22Rv1 (cell line): Measurements from ENCODE around the gene SGCG.

Experiments used
- H3K27ac ChIP-seq: fragments of 450-650 bp; 2 replicates; pipeline ENCODE4 v1.5.1; 2017
- ZFX ChIP-seq: fragments of 450-650 bp; IDR thresholded peaks from 2 replicates; pipeline ENCODE4 v1.6.1; 2017; ENCODE audit warnings: antibody characterized with exemption, borderline replicate concordance
- TF ChIP-seq, protein P1 (sequence below): fragments of 450-650 bp; IDR thresholded peaks from 2 replicates; pipeline ENCODE4 v1.5.1; 2017; ENCODE audit warnings: mild to moderate bottlenecking

Gene SGCG

DNA sequence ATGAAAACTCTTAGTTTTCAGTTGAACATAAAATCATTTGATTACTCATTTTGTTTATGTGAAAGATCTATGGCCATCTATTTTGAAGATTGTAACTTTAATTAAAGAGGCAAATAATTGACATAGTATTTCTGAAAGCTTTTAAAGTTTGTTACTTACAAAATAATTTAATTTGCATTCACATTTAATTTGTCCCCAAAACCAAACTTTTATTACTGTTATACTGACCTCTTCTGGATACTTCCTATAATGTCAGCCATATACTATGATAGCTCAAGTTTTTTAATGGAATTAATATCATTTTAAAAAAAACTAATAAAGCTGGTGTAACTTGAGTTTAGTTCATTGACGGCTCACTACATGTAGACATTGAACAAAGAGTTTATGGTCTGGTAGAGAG lies 4.9 kb upstream of the SGCG start:
- TF ChIP-seq, protein P1, sequence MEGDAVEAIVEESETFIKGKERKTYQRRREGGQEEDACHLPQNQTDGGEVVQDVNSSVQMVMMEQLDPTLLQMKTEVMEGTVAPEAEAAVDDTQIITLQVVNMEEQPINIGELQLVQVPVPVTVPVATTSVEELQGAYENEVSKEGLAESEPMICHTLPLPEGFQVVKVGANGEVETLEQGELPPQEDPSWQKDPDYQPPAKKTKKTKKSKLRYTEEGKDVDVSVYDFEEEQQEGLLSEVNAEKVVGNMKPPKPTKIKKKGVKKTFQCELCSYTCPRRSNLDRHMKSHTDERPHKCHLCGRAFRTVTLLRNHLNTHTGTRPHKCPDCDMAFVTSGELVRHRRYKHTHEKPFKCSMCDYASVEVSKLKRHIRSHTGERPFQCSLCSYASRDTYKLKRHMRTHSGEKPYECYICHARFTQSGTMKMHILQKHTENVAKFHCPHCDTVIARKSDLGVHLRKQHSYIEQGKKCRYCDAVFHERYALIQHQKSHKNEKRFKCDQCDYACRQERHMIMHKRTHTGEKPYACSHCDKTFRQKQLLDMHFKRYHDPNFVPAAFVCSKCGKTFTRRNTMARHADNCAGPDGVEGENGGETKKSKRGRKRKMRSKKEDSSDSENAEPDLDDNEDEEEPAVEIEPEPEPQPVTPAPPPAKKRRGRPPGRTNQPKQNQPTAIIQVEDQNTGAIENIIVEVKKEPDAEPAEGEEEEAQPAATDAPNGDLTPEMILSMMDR: peak; percentile 64
- TF ChIP-seq ZFX: no peak
- no peak overlapping the region for H3K27ac ChIP-seq

DNA sequence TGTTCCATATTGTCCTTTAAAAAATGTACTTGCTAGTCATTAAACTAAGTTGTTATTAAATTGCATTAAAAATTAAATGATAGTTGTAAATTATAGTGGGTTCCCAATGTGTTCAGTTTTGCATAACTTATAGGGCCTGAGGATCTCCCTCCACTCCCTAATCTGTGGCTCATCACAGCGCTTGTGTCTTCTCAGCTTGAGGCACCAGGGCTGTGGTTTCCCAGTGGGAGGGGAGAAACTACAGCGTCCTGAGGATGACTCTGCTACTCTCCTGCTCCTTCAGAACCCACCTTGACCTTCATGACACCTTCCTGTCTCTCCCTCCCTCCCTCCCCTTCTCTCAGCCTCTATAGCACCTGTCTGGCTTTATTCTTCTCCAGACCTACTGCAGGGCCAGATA lies 1.4 kb downstream of the SGCG start:
- TF ChIP-seq, protein P1: no peak
- TF ChIP-seq ZFX: no peak

DNA sequence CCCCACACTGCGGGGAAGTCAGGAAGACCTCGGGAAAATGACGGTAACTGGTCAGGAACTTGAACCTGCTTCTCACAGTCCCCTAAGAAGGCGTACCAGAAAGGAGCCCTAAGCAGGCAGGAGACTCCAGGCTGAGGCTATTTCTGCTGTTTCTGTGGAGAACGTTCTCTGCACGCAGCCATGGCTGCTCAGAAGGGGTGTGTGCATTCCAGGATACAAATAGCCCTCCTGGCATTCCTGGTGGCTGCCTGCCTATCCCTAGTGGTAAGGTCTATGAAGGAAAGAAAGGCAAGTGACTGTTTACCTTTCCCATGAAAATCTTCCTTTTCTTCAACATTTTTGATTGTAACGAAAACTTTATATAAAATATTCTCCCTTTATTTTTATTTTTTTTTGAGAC lies 2.5 kb downstream of the SGCG start:
- H3K27ac ChIP-seq: no peak overlapping the region
- TF ChIP-seq ZFX: no peak

More for the DNA sequence above, 1.4 kb downstream of the SGCG start:
- no peak overlapping the region for H3K27ac ChIP-seq

DNA sequence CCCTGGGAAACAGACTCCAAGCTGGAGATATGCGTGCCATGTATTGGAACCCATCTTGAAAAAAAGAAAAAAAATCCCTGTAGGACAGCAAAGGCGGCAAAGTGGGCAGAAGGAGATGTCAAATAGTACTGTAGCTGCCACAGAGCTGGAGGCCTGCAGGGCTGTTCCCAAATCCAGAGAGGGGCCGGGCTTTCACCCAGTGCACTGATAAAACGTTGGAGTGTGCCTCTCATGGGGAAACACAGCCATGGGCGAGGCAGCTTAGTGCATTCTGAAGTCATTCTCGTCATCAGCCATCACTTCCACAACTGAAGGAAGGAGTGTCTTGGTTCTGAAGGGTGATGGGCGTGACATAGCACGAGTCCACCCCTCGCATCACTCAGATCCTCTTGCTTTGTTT lies 4.8 kb downstream of the SGCG start:
- TF ChIP-seq, protein P1: no peak
- no peak for TF ChIP-seq ZFX
- no peak overlapping the region for H3K27ac ChIP-seq

GRCh38 chr13:23201870-23202269 lies 21.1 kb downstream of the SGCG start:
- TF ChIP-seq ZFX: no peak
- no peak overlapping the region for H3K27ac ChIP-seq

DNA sequence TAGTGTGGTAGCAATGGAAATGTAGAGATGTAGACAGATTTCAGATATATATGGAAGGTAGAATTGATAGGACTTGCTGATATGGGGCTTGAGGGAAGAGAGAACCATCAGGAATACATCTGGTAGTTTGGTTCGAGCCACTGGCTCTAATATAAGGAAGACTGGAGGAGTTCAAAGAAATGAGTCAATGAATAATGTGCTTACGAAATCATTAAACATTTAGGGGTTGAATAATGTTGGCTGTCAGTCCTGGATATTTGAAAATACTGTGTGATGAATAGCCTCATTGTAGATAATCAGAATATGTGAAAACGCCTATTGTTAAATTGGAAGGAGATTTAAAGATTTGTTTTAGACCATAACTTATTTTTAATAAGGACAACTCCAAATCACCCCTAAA lies 21.6 kb downstream of the SGCG start:
- TF ChIP-seq, protein P1: no peak
- no peak for TF ChIP-seq ZFX

DNA sequence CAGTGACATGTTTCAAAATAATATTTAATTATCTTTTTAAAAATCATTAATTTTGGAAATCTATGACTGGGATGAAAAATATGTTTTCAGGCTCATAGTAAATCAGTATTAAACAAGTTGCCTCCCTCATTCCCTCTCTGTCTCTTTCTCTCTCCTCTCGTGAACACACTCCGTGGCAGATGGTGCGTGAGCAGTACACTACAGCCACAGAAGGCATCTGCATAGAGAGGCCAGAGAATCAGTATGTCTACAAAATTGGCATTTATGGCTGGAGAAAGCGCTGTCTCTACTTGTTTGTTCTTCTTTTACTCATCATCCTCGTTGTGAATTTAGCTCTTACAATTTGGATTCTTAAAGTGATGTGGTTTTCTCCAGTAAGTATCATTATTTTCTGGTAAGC lies 22.7 kb downstream of the SGCG start:
- H3K27ac ChIP-seq: no peak overlapping the region
- TF ChIP-seq, protein P1: no peak
- TF ChIP-seq ZFX: no peak

More for the DNA sequence above, 21.6 kb downstream of the SGCG start:
- H3K27ac ChIP-seq: no peak overlapping the region

DNA sequence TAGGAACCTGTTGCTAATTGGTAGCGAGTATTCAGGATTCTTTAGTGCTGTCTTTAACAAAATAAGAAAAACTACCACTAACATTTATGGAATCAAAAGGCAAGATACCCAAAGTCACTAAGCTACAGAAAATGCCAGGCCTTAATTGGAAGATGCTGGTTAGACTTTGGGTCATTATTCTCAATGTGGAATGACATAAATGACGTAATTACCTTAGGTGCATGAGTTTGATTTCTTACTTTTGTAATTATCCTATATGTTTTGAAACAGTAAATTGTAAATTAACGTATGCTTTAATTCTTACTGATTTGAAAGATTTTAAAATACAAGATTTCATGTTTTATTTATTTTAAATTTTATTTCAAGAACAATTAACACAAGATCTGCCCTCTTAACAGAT lies 25.0 kb downstream of the SGCG start:
- no peak overlapping the region for H3K27ac ChIP-seq
- TF ChIP-seq, protein P1: no peak
- TF ChIP-seq ZFX: no peak
